Parathyroid adenoma (tissue), 2 donors: ENCODE results near the gene ZNF486.
A peak's percentile ranks its signal among the peaks of the same experiment; 100 is the strongest.

Experiments used
- H2AFZ ChIP-seq: fragments of 300-600 bp; sonication (generic); one replicate; pipeline ENCODE4 v1.7.0; 2017; ENCODE audit warnings: antibody characterized with exemption, mild to moderate bottlenecking
- H3K27ac ChIP-seq: fragments of 300-600 bp; sonication (generic); one replicate; pipeline ENCODE4 v1.7.0; 2017
- H3K27me3 ChIP-seq: fragments of 300-600 bp; sonication (generic); one replicate; pipeline ENCODE4 v1.7.0; 2017; ENCODE audit warnings: low read length; ENCODE audit not compliant: control insufficient read depth, insufficient read depth
- H3K36me3 ChIP-seq: fragments of 300-600 bp; sonication (generic); one replicate; pipeline ENCODE4 v1.7.0; 2017; ENCODE audit warnings: low read length; ENCODE audit not compliant: control insufficient read depth, insufficient read depth
- H3K4me1 ChIP-seq: fragments of 300-600 bp; sonication (generic); one replicate; pipeline ENCODE4 v1.7.0; 2017; ENCODE audit warnings: control low read depth
- H3K4me2 ChIP-seq: fragments of 300-600 bp; sonication (generic); one replicate; pipeline ENCODE4 v1.7.0; 2017; ENCODE audit warnings: low read length
- H3K4me3 ChIP-seq: fragments of 300-600 bp; sonication (generic); one replicate; pipeline ENCODE4 v1.7.0; 2017; ENCODE audit warnings: low read depth, low read length
- H3K79me2 ChIP-seq: fragments of 300-600 bp; sonication (generic); one replicate; pipeline ENCODE4 v1.7.0; 2017; ENCODE audit warnings: control low read depth
- H3K9ac ChIP-seq: fragments of 300-600 bp; sonication (generic); one replicate; pipeline ENCODE4 v1.7.0; 2017; ENCODE audit warnings: mild to moderate bottlenecking
- H3K9me3 ChIP-seq: fragments of 300-600 bp; sonication (generic); one replicate; pipeline ENCODE4 v1.7.0; 2017; ENCODE audit warnings: low read length; ENCODE audit not compliant: control insufficient read depth
- CTCF ChIP-seq: fragments of 300-600 bp; sonication (generic); IDR thresholded peaks from one replicate; pipeline ENCODE4 v1.7.0; 2017; ENCODE audit warnings: antibody characterized with exemption, mild to moderate bottlenecking
- donor health status: primary hyperparathyroidism.

Gene ZNF486

GRCh38 chr19:20237773-20238623 lies 71.0 kb downstream of the ZNF486 start:
- H3K4me1 ChIP-seq = no peaks in the 10 kb centered on the region
- H3K4me3 ChIP-seq = peak overlapping the region; percentile 71
- H3K27me3 ChIP-seq = no peaks in the 10 kb centered on the region
- no peaks in the 10 kb centered on the region for H3K79me2 ChIP-seq
- peak overlapping the region; percentile 9 for H3K9ac ChIP-seq
- H2AFZ ChIP-seq = peak overlapping the region; percentile 94
- no peaks in the 10 kb centered on the region for H3K36me3 ChIP-seq
- H3K27ac ChIP-seq = no peak overlapping the region
- peak overlapping the region; percentile 89 for H3K4me2 ChIP-seq
- H3K9me3 ChIP-seq = no peaks in the 10 kb centered on the region
- TF ChIP-seq CTCF = no peak

- Histone ChIP-seq H3K27me3 (no peaks in the 10 kb centered on the region), H3K4me2 (no peak overlapping the region), H3K79me2 (no peaks in the 10 kb centered on the region), H3K4me3 (no peak overlapping the region), H3K27ac (no peak overlapping the region), H2AFZ (no peak overlapping the region), H3K36me3 (no peaks in the 10 kb centered on the region), H3K9me3 (no peaks in the 10 kb centered on the region), H3K9ac (no peak overlapping the region), H3K4me1 (peaks cover 6% of the 10 kb centered on the region)
- no peak for TF ChIP-seq CTCF
Observed at GRCh38 chr19:20243629-20244028, 76.6 kb downstream of the ZNF486 start.

- no peak overlapping the region for H3K4me3 ChIP-seq
- no peaks in the 10 kb centered on the region for H3K27me3 ChIP-seq
- no peak overlapping the region for H3K27ac ChIP-seq
- no peaks in the 10 kb centered on the region for H3K36me3 ChIP-seq
- no peak overlapping the region for H2AFZ ChIP-seq
- H3K79me2 ChIP-seq = no peaks in the 10 kb centered on the region
- TF ChIP-seq CTCF = no peak
- no peak overlapping the region for H3K4me2 ChIP-seq
- no peak overlapping the region for H3K9ac ChIP-seq
- peaks cover 6% of the 10 kb centered on the region for H3K4me1 ChIP-seq
- H3K9me3 ChIP-seq = no peaks in the 10 kb centered on the region
Observed at GRCh38 chr19:20244356-20244755, 77.3 kb downstream of the ZNF486 start.

GRCh38 chr19:20245309-20245708 lies 78.3 kb downstream of the ZNF486 start:
- Histone ChIP-seq H2AFZ (no peak overlapping the region), H3K79me2 (no peaks in the 10 kb centered on the region), H3K4me1 (peaks cover 6% of the 10 kb centered on the region), H3K36me3 (no peaks in the 10 kb centered on the region), H3K4me3 (no peak overlapping the region), H3K9ac (no peak overlapping the region), H3K4me2 (no peak overlapping the region), H3K27me3 (no peaks in the 10 kb centered on the region), H3K27ac (no peak overlapping the region), H3K9me3 (no peaks in the 10 kb centered on the region)
- TF ChIP-seq CTCF = no peak
